SH-SY5Y (cell line): Measurements from ENCODE around the gene TRAP1.

ENCODE experiments used
- GATA2 ChIP-seq: IDR thresholded peaks from 2 replicates; pipeline ENCODE4 v1.6.1; 2011; ENCODE audit warnings: mild to moderate bottlenecking, low read depth, low read length
- GATA3 ChIP-seq: IDR thresholded peaks from 2 replicates; pipeline ENCODE4 v1.6.1; 2011; ENCODE audit warnings: low read depth, mild to moderate bottlenecking, low read length, moderate library complexity

DNA sequence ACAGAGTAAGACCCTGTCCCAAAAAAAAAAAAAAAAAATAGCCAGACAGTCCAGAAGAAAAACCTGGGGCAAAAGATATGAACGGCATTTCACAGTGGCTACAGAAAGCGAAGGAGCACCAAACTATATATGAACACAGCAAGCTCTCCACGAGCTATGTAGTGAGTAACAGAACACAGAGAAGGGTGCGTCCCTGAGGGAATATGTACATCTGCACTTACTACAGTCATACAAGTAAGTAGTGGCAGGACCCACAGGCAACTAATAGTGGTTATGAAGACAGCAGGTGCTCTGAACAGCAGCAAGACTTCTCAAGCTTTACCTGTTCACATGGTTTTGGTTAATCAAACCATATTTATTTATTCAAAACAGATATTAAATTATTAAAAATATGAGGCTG, 15.8 kb downstream of the TRAP1 start:
- TF ChIP-seq GATA2 (no peak), GATA3 (no peak)
